Prostate gland (tissue), 2 donors: ENCODE measurements around the gene ZGPAT. TPM values are rescaled to one million over a fixed set of nuclear protein-coding genes. Genes with fewer than 3 reads are reported as not detected.

Experiments
- DNase-seq: peaks from one replicate; pipeline ENCODE4 v3.0.0-alpha.2; 2019; ENCODE audit warnings: low spot score
- H3K27ac ChIP-seq, 2 donors: fragments of 200-600 bp; sonication (generic); 2 replicates each; pipeline ENCODE4 v1.5.1; 2017 to 2019
- H3K27me3 ChIP-seq: fragments of 200-600 bp; sonication (generic); replicated peaks from 2 replicates; pipeline ENCODE4 v1.5.1; 2019; ENCODE audit not compliant: insufficient read depth
- H3K36me3 ChIP-seq, 2 donors: fragments of 200-600 bp; sonication (generic); 1 replicate in 1 of 2; 2 replicates in 1 of 2; pipeline versions ENCODE4 v1.5.1 to v1.8.1; 2017 to 2019
- H3K4me1 ChIP-seq: fragments of 200-600 bp; sonication (generic); replicated peaks from 2 replicates; pipeline ENCODE4 v1.5.1; 2019
- H3K4me3 ChIP-seq, 2 donors: fragments of 200-600 bp; sonication (generic); 2 replicates each; pipeline ENCODE4 v1.5.1; 2017 to 2019
- H3K9me3 ChIP-seq: fragments of 200-600 bp; sonication (generic); 2 replicates; pipeline ENCODE4 v1.5.1; 2017
- CTCF ChIP-seq, 4 experiments: fragments of 200-600 bp in 2 of 4; fragments of 450-650 bp in 2 of 4; sonication (generic) in 2 of 4; IDR thresholded peaks; 1 replicate in 3 of 4; 2 replicates in 1 of 4; pipeline ENCODE4 v1.5.1; 2016 to 2019; ENCODE audit warnings: antibody characterized with exemption in 4 of 4, mild to moderate bottlenecking in 2 of 4, moderate library complexity in 2 of 4
- POLR2A ChIP-seq: fragments of 450-650 bp; IDR thresholded peaks from one replicate; pipeline ENCODE4 v1.6.1; 2016; ENCODE audit warnings: antibody characterized with exemption, mild to moderate bottlenecking
- POLR2AphosphoS5 ChIP-seq: sonication (generic); formaldehyde crosslinking; IDR thresholded peaks from one replicate; pipeline ENCODE4 v1.6.1; 2017; ENCODE audit warnings: antibody characterized with exemption
- WGBS: methylation state at CpG from one replicate; pipeline ENCODE4 v1.1.5; 2018; 5-methylcytosine and 5-hydroxymethylcytosine counted together
- intact Hi-C: fragments of 100-400 bp; cut with DNase I; formaldehyde crosslinking; loops from one replicate; pipeline ENCODE4 v1.14.2; 2022
- total RNA-seq, 2 donors: library from RNA; depleted of rRNA; stranded (reverse); fragments of >200 nt; gene quantifications; one replicate each; pipeline ENCODE4 v1.1.0, GENCODE V29; 2016

ZGPAT gene
- total RNA-seq, 2 donors from 2014 or later, result 29.3 to 55.5 TPM

DNA sequence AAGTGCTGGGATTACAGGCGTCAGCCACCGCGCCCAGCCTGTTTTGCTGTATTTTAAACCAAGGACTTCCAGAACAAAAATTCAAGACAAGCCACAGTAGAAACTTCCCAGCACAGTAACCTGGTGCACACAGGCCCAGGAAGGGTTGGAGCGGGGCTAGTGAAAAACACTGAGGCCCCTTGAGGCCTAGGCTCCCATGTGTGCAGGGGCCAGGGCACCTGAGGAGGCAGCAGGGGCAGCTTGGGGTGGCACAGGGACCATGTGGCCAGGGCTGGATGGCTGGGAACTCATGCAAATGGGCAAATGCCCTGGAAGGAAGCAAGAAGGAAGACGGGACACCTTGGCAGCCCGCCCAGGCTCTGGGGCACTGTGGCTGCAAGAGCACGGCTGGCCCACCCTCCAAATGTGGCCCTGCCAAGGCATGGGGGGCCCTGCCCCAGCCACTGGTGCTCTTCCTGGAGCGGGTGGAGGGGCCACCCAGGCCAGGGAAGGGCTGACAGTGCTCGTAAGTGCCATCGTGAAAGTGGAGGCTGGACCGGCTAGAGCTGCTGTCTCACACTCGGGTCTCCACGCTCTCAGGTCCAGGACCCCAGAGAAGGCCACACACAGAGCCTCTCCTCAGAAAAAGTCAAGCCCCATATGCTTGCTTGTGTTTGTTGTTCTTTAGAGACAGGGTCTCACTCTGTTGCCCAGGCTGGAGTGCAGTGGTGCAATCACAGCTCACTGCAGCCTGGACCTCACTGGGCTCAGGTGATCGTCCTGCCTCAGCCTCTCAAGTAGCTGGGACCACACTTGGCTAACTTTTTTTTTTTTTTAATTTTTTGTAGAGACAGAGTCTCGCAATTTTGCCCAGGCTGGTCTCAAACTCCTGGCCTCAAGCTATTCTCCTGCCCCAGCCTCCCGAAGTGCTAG is 42.0 kb downstream of the ZGPAT start:
- WGBS, result 93% methylated on average over 16 of the region's 16 CpGs
- Histone ChIP-seq H3K36me3 (no peaks in the 10 kb centered on the region), H3K4me1 (no peaks in the 10 kb centered on the region), H3K27me3 (no peaks in the 10 kb centered on the region), H3K9me3 (no peaks in the 10 kb centered on the region), H3K27ac (no peak overlapping the region), H3K4me3 (no peak overlapping the region)
- DNase-seq, result no peak
- intact Hi-C loops, result loop anchor here (10.0 kb wide), 1 partner anchor 215 kb away; the partner anchor contains the start of gene ZNF512B
- TF ChIP-seq POLR2A (no peak), POLR2AphosphoS5 (no peak), CTCF (IDR thresholded peaks at IDR 0.05) (no peak)

GRCh38 chr20:63750807-63751470 is 43.1 kb downstream of the ZGPAT start:
- intact Hi-C loops, result no loop called here
- Histone ChIP-seq H3K4me3 (no peak overlapping the region), H3K36me3 (no peaks in the 10 kb centered on the region), H3K4me1 (no peaks in the 10 kb centered on the region), H3K27ac (no peak overlapping the region), H3K27me3 (no peaks in the 10 kb centered on the region), H3K9me3 (no peaks in the 10 kb centered on the region)
- no peak for DNase-seq
- 53% methylated on average over 26 of the region's 26 CpGs for WGBS
- no peak for TF ChIP-seq POLR2AphosphoS5
- no peak for TF ChIP-seq POLR2A

- WGBS, result 83% methylated on average over 26 of the region's 45 CpGs
- H3K36me3 ChIP-seq, result no peaks in the 10 kb centered on the region
- no peak for TF ChIP-seq POLR2A
- no peak overlapping the region for H3K27ac ChIP-seq
- H3K27me3 ChIP-seq, result no peaks in the 10 kb centered on the region
- H3K9me3 ChIP-seq, result no peaks in the 10 kb centered on the region
- no peak for DNase-seq
- intact Hi-C loops, result no loop called here
- no peaks in the 10 kb centered on the region for H3K4me1 ChIP-seq
- H3K4me3 ChIP-seq, result no peak overlapping the region
Measured at GRCh38 chr20:63751471-63752271, 43.8 kb downstream of the ZGPAT start.

DNA sequence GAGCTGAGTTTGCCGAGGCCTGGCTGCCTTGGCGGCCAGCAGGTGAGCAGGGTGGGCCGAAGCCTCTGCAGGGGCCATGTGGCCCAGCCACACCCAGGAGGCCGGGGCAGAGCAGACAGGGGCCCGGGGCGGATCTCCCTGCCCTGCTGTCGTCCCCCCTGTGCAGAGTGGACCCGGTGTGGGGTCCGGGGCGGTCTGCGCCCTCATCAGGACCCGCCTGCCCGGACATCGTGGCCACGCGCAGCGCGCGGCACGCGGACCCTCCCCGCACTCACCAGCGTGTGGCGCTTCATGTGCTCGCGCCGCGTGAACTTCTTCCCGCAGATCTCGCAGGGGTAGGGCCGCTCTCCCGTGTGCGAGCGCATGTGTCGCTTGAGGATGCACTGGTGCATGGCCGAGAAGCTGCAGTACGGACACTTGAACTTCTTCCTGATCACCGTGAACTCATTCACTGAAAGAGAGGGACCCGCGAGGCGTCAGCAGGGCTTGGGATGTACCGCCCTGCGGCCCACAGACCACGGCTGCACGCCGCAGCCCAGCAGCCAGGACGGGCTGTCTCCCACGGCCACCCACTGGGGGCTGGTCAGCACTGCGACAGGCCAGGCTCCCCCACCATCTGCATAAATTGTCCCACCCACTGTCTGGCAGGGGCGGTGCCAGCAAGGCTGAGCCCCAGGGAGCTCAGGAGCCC is 44.7 kb downstream of the ZGPAT start:
- Histone ChIP-seq H3K4me1 (no peaks in the 10 kb centered on the region), H3K4me3 (no peak overlapping the region), H3K9me3 (no peaks in the 10 kb centered on the region), H3K27me3 (no peaks in the 10 kb centered on the region), H3K27ac (no peak overlapping the region), H3K36me3 (no peaks in the 10 kb centered on the region)
- intact Hi-C loops, result no loop called here
- no peak for DNase-seq
- WGBS, result 96% methylated on average over 37 of the region's 50 CpGs
- TF ChIP-seq CTCF (IDR thresholded peaks at IDR 0.05) (no peak), POLR2AphosphoS5 (no peak), POLR2A (no peak)

DNA sequence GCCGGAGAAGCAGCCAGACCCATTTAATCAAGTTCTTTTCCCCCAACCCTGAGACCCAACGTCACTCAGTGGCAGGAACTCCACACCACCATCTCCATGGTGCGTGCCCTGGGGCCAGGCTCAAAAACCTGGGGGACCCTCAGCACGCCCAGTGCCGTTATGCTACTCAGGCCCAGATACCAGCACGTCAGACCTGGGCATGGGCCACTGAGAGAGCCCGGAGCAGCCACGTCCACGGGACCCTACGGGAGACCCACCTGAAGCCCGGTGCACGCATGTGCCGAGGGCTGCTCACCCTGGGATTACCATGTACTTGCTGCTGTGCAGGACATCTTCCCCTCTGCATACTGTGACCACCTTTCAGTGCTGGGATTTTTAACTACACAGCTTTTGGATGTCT is 45.5 kb downstream of the ZGPAT start:
- 94% methylated on average over 13 of the region's 13 CpGs for WGBS
- Histone ChIP-seq H3K4me1 (no peaks in the 10 kb centered on the region), H3K9me3 (no peaks in the 10 kb centered on the region), H3K27me3 (no peaks in the 10 kb centered on the region), H3K4me3 (no peak overlapping the region), H3K27ac (no peak overlapping the region), H3K36me3 (no peaks in the 10 kb centered on the region)
- TF ChIP-seq CTCF (IDR thresholded peaks at IDR 0.05) (no peak), POLR2AphosphoS5 (no peak), POLR2A (no peak)
- intact Hi-C loops, result no loop called here
- DNase-seq, result no peak
